SU-DHL-6 (cell line): Measurements from ENCODE around the gene MAP3K20.

ENCODE experiments used
- EZH2phosphoT487 ChIP-seq: fragments of 200-600 bp; sonication (generic), shearing (Covaris generic); conservative IDR thresholded peaks from 2 replicates; pipeline ENCODE4 v1.6.1; 2018; ENCODE audit warnings: mild to moderate bottlenecking, antibody characterized with exemption, low read length, moderate library complexity, mixed read lengths
- TF ChIP-seq, protein P1 (sequence below): fragments of 200-600 bp; sonication (generic); IDR thresholded peaks from one replicate; pipeline ENCODE4 v1.5.1; 2017; ENCODE audit warnings: antibody characterized with exemption, mild to moderate bottlenecking, low read length, moderate library complexity; ENCODE audit not compliant: insufficient read depth, poor library complexity, severe bottlenecking

- TF ChIP-seq, protein P1, sequence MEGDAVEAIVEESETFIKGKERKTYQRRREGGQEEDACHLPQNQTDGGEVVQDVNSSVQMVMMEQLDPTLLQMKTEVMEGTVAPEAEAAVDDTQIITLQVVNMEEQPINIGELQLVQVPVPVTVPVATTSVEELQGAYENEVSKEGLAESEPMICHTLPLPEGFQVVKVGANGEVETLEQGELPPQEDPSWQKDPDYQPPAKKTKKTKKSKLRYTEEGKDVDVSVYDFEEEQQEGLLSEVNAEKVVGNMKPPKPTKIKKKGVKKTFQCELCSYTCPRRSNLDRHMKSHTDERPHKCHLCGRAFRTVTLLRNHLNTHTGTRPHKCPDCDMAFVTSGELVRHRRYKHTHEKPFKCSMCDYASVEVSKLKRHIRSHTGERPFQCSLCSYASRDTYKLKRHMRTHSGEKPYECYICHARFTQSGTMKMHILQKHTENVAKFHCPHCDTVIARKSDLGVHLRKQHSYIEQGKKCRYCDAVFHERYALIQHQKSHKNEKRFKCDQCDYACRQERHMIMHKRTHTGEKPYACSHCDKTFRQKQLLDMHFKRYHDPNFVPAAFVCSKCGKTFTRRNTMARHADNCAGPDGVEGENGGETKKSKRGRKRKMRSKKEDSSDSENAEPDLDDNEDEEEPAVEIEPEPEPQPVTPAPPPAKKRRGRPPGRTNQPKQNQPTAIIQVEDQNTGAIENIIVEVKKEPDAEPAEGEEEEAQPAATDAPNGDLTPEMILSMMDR: no peak
- no peak for TF ChIP-seq EZH2phosphoT487
These were observed 66.0 kb downstream of the MAP3K20 start for GRCh38 chr2:173141666-173142065.
